Kidney (tissue), 14 donors: ENCODE results near the gene ESYT2. TPM values are rescaled to one million over a fixed set of nuclear protein-coding genes. Genes with fewer than 3 reads are reported as not detected.

Source experiments
- DNase-seq, 5 donors: peaks; one replicate each; pipeline ENCODE4 v3.0.0-alpha.2; 2013 to 2020
- FAIRE-seq: peaks from 2 replicates; lab custom pipeline; 2012; peaks lifted over from hg19 to GRCh38; lab: Jason Lieb, UNC
- H3K27ac ChIP-seq, 2 donors: one replicate each; pipeline ENCODE4 v1.7.0; 2013; ENCODE audit warnings: low read depth in 2 of 2, low read length in 2 of 2, inconsistent platforms in 1 of 2
- H3K27me3 ChIP-seq: one replicate; pipeline ENCODE4 v1.7.1; 2013; ENCODE audit warnings: low read length, inconsistent platforms; ENCODE audit not compliant: control insufficient read depth, insufficient read depth
- H3K36me3 ChIP-seq, 3 donors: one replicate each; pipeline versions ENCODE4 v1.7.0 to v1.7.1; 2013; ENCODE audit warnings: low read length in 3 of 3, control low read depth in 1 of 3, inconsistent platforms in 1 of 3; ENCODE audit not compliant: insufficient read depth in 3 of 3, control insufficient read depth in 2 of 3
- H3K4me1 ChIP-seq, 3 donors: one replicate each; pipeline versions ENCODE4 v1.7.0 to v1.7.1; 2013; ENCODE audit warnings: low read length in 3 of 3, inconsistent platforms in 1 of 3, low read depth in 1 of 3; ENCODE audit not compliant: control insufficient read depth in 2 of 3, insufficient read depth in 2 of 3
- H3K4me3 ChIP-seq, 3 donors: one replicate each; pipeline versions ENCODE4 v1.7.0 to v1.8.1; 2013; ENCODE audit warnings: low read length in 3 of 3, control low read depth in 1 of 3, inconsistent platforms in 1 of 3
- H3K9ac ChIP-seq, 3 donors: one replicate each; pipeline versions ENCODE4 v1.7.0 to v1.7.1; 2013; ENCODE audit warnings: low read length in 3 of 3, control low read depth in 1 of 3, inconsistent platforms in 1 of 3
- H3K9me3 ChIP-seq, 3 donors: one replicate each; pipeline versions ENCODE4 v1.7.0 to v1.7.1; 2013; ENCODE audit warnings: low read length in 3 of 3, control low read depth in 1 of 3, inconsistent platforms in 1 of 3; ENCODE audit not compliant: control insufficient read depth in 2 of 3, insufficient read depth in 1 of 3
- CTCF ChIP-seq: IDR thresholded peaks from 3 replicates; pipeline ENCODE4 v1.5.1; 2012; ENCODE audit warnings: mild to moderate bottlenecking, moderate library complexity, borderline replicate concordance; ENCODE audit not compliant: insufficient read depth; ENCODE audit errors: extremely low read depth
- intact Hi-C: fragments of 100-400 bp; cut with DNase I; formaldehyde crosslinking; loops from one replicate; pipeline ENCODE4 v1.11.1; 2022
- polyA plus RNA-seq: library from polyadenylated mRNA; stranded (reverse); fragments of 350-450 nt; fragmentation: Illumina TruSeq; extraction: RNeasy Lipid Tissue Mini Kit (QIAGEN cat#74804); gene quantifications from one replicate; pipeline ENCODE4 v1.2.3, GENCODE V29; 2014; ENCODE audit warnings: low read depth, low replicate concordance; ENCODE audit not compliant: insufficient read depth
- total RNA-seq: library from RNA; stranded (reverse); fragmentation: NEBNext Ultra II Directional; extraction: Animal tissue kit (Norgen Biotek cat#: 25700); gene quantifications from one replicate; pipeline ENCODE4 v1.2.1, GENCODE V29; 2021
- donor health status: control.
- donor health status: control.
- donor health status: control.
- donor health status: control.
- donor health status: control.
- donor health status: DM: yes; HTN: yes; CAD: no.
- donor health status: Normal renal cell carcinoma (clear cell type).

The ESYT2 gene
- total and polyA plus RNA-seq, 2 donors from 2014 or later = 19.4 to 95.8 TPM

- TF ChIP-seq CTCF = no peak
- Histone ChIP-seq H3K36me3 (no peaks in the 10 kb centered on the region), H3K9me3 (peaks cover 0 to 5% (median 0%) of the 10 kb centered on the region in 3 donors), H3K9ac (no peak overlapping the region), H3K27ac (no peak overlapping the region), H3K27me3 (no peaks in the 10 kb centered on the region), H3K4me1 (peaks cover 0 to 6% (median 3%) of the 10 kb centered on the region in 3 donors), H3K4me3 (no peak overlapping the region)
- no peak for DNase-seq
- intact Hi-C loops = no loop called here
- FAIRE-seq = no peak
These were observed 126.4 kb downstream of the ESYT2 start for GRCh38 chr7:158702944-158703343.

DNA sequence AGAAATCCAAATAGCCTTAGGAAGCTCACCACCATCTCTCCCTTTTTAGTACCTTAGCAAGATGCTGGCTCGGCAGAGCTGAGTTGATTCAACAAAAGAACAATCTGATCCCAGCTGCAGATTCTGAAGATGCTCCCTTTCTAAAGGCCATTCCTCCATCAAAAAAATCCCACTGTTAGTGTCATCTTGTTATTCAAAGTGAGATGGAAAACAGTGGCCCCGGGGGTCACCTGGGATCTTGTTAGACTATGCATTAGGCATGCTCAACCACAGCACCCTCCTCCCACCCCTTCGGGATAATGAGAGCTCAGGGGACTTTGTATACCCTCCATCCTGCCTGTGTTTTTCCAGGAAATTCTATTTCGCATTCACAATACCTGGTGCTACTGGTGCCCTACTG lies 127.1 kb downstream of the ESYT2 start:
- Histone ChIP-seq H3K9ac (no peak overlapping the region), H3K27me3 (no peaks in the 10 kb centered on the region), H3K4me3 (no peak overlapping the region), H3K36me3 (no peaks in the 10 kb centered on the region), H3K9me3 (no peaks in the 10 kb centered on the region), H3K27ac (no peak overlapping the region), H3K4me1 (peaks cover 0 to 6% (median 3%) of the 10 kb centered on the region in 3 donors)
- no peak for TF ChIP-seq CTCF
- FAIRE-seq (no peak), DNase-seq (no peak)
- intact Hi-C loops = no loop called here

- H3K27me3 ChIP-seq = no peaks in the 10 kb centered on the region
- no peak for TF ChIP-seq CTCF
- no peak overlapping the region for H3K27ac ChIP-seq
- DNase-seq = no peak
- no peaks in the 10 kb centered on the region for H3K9me3 ChIP-seq
- no peaks in the 10 kb centered on the region for H3K36me3 ChIP-seq
- H3K4me3 ChIP-seq = no peak overlapping the region
- no peak for FAIRE-seq
- no peak overlapping the region for H3K9ac ChIP-seq
- intact Hi-C loops = no loop called here
- H3K4me1 ChIP-seq = peaks cover 0 to 6% (median 0%) of the 10 kb centered on the region in 3 donors
These were observed 129.3 kb downstream of the ESYT2 start for GRCh38 chr7:158700008-158700407.

DNA sequence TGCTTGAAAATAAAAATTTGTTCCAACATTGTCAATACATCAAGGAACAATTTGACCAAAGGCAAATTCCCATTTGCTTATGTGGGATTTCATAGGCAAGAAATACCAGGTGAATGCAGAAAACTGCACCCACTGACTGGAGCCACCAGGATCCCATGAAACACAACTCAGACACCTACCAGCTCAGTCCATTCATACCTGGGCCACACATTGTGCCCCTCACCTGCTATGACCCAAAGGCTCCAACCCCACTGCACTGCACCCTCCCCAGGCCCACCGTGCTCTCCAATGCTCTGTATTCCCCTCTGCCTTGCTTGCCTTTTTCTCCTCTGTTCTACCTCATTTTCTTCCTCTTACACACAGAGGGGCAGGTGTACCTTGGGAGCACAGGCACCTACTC lies 130.0 kb downstream of the ESYT2 start:
- DNase-seq (no peak), FAIRE-seq (no peak)
- Histone ChIP-seq H3K9me3 (no peaks in the 10 kb centered on the region), H3K27ac (no peak overlapping the region), H3K9ac (no peak overlapping the region), H3K27me3 (no peaks in the 10 kb centered on the region), H3K4me3 (no peak overlapping the region), H3K36me3 (no peaks in the 10 kb centered on the region), H3K4me1 (peaks cover 0 to 5% (median 0%) of the 10 kb centered on the region in 3 donors)
- TF ChIP-seq CTCF = no peak
- intact Hi-C loops = no loop called here
